GM12878 (cell line): ENCODE results near the gene PEAR1.

Experiments used
- CHD2 ChIP-seq: IDR thresholded peaks from 2 replicates; pipeline ENCODE4 v1.6.1; 2011; ENCODE audit warnings: low read depth, low read length, improper control_type of control experiment, borderline replicate concordance
- CTCF ChIP-seq, 3 experiments: IDR thresholded peaks in 2 of 3; conservative IDR thresholded peaks in 1 of 3; 2 replicates each; pipeline ENCODE4 v1.5.1; 2011; ENCODE audit warnings: low read depth in 3 of 3, low read length in 3 of 3, mild to moderate bottlenecking in 3 of 3, control low read depth in 2 of 3, moderate library complexity in 2 of 3, inconsistent platforms in 1 of 3, mixed read lengths in 1 of 3; ENCODE audit not compliant: control insufficient read depth in 2 of 3, insufficient read depth in 1 of 3; ENCODE audit errors: extremely low read depth in 1 of 3
- KAT2A ChIP-seq: conservative IDR thresholded peaks from 2 replicates; pipeline ENCODE4 v1.6.1; 2011; ENCODE audit warnings: low read depth, low read length; ENCODE audit not compliant: control insufficient read depth
- NFIC ChIP-seq: IDR thresholded peaks from 2 replicates; pipeline ENCODE4 v1.6.1; 2012; ENCODE audit warnings: low read depth, mild to moderate bottlenecking, inconsistent platforms, low read length, moderate library complexity
- NFYB ChIP-seq: IDR thresholded peaks from 2 replicates; pipeline ENCODE4 v1.6.1; 2011; ENCODE audit warnings: low read depth, mild to moderate bottlenecking, low read length, improper control_type of control experiment, moderate library complexity; ENCODE audit not compliant: insufficient read depth
- PKNOX1 ChIP-seq: fragments of 450-650 bp; IDR thresholded peaks from 2 replicates; pipeline ENCODE4 v1.6.1; 2016; ENCODE audit warnings: mild to moderate bottlenecking
- PML ChIP-seq: IDR thresholded peaks from 2 replicates; pipeline ENCODE4 v1.6.1; 2012; ENCODE audit warnings: low read length, inconsistent platforms
- POLR2AphosphoS5 ChIP-seq: IDR thresholded peaks from 2 replicates; pipeline ENCODE4 v1.6.1; 2011; ENCODE audit warnings: mild to moderate bottlenecking, low read length, inconsistent platforms
- POU2F2 ChIP-seq: IDR thresholded peaks from 3 replicates; pipeline ENCODE4 v1.6.1; 2011; ENCODE audit warnings: low read depth, mild to moderate bottlenecking, low read length, borderline replicate concordance
- SIN3A ChIP-seq: IDR thresholded peaks from 2 replicates; pipeline ENCODE4 v1.6.1; 2012; ENCODE audit warnings: low read depth, low read length, improper control_type of control experiment
- SMAD1 ChIP-seq: fragments of 450-650 bp; IDR thresholded peaks from 2 replicates; pipeline ENCODE4 v1.6.1; 2018; ENCODE audit warnings: mild to moderate bottlenecking, low read depth; ENCODE audit not compliant: partially characterized antibody
- TAF1 ChIP-seq: IDR thresholded peaks from 2 replicates; pipeline ENCODE4 v1.6.1; 2011; ENCODE audit warnings: mild to moderate bottlenecking, low read depth, low read length, borderline replicate concordance
- ZNF24 ChIP-seq: fragments of 450-650 bp; IDR thresholded peaks from 2 replicates; pipeline ENCODE4 v1.6.1; 2017; ENCODE audit warnings: antibody characterized with exemption, mild to moderate bottlenecking
- TF ChIP-seq, protein P1 (sequence below): fragments of 450-650 bp; IDR thresholded peaks from 2 replicates; pipeline ENCODE4 v1.6.1; 2016; ENCODE audit warnings: mild to moderate bottlenecking

GRCh38 chr1:156897078-156897825 is 3.7 kb downstream of the PEAR1 start:
- TF ChIP-seq, protein P1, sequence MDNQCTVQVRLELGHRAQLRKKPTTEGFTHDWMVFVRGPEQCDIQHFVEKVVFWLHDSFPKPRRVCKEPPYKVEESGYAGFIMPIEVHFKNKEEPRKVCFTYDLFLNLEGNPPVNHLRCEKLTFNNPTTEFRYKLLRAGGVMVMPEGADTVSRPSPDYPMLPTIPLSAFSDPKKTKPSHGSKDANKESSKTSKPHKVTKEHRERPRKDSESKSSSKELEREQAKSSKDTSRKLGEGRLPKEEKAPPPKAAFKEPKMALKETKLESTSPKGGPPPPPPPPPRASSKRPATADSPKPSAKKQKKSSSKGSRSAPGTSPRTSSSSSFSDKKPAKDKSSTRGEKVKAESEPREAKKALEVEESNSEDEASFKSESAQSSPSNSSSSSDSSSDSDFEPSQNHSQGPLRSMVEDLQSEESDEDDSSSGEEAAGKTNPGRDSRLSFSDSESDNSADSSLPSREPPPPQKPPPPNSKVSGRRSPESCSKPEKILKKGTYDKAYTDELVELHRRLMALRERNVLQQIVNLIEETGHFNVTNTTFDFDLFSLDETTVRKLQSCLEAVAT = no peak
- TF ChIP-seq NFIC = no peak
- no peak for TF ChIP-seq SIN3A
- TF ChIP-seq NFYB = no peak
- no peak for TF ChIP-seq POLR2AphosphoS5
- no peak for TF ChIP-seq ZNF24
- TF ChIP-seq CTCF (IDR thresholded peaks at IDR 0.05 in 2 of 3, conservative IDR thresholded peaks at IDR 0.05 in 1 of 3; ENCODE audit: control insufficient read depth in 2 of 3, extremely low read depth in 1 of 3, insufficient read depth in 1 of 3, low read depth in 3 of 3, low read length in 3 of 3) = no peak
- no peak for TF ChIP-seq POU2F2
- no peak for TF ChIP-seq TAF1
- TF ChIP-seq PKNOX1 = no peak
- TF ChIP-seq SMAD1 = no peak
- no peak for TF ChIP-seq CHD2
- TF ChIP-seq KAT2A = no peak
- no peak for TF ChIP-seq PML
